ENCODE data around the gene ATXN7L1. TPM values are rescaled to one million over a fixed set of nuclear protein-coding genes. Genes with fewer than 3 reads are reported as not detected.
A peak's percentile ranks its signal among the peaks of the same experiment; 100 is the strongest.

ATXN7L1 gene
- total and polyA plus RNA-seq, 2 of the 8 experiments (the other 6 are each of a cell fraction or from before 2014, with no cell fraction given), result 14.3 to 34.0 TPM

DNA sequence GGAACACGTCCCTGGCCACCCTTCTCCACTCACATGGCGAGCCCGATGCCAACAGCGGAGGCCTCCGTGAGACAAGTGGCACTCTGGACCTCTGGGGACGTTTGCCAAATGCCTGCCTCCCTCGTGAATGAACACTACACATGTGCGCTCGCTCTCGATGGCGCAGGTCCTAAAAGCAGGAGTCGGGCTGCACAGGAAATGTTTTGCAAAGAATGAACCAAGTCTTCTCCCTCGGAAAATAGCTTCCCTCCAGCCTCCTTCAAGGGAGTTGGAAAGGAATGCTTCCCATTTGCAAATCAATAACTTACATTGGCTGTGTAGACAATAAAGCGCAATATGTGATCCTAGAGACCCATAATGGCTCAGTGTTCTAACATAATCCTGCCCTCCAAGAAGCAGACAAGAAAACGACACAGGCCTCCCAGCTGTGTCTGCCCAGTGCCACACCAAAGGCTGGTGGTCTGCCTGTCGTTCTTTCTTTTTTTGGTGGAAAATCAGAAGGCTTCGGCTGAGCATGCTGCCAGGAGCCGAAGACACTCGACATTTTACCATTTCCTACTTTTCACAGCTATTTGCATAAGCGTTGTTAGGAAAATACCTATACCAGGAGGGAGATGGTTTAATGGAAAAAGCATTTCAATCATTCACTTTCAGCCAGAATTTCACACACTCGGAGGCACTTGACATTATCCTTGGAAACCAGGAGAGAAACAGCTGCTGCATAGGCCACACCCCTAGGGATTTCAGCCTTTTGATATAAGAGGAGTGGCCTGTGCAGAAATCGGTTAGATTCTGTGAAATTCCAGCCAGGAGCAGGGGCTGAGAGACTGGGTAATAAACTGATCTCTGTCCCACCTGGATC, 38.4 kb downstream of the ATXN7L1 start (continued):
- TF ChIP-seq, protein P1, sequence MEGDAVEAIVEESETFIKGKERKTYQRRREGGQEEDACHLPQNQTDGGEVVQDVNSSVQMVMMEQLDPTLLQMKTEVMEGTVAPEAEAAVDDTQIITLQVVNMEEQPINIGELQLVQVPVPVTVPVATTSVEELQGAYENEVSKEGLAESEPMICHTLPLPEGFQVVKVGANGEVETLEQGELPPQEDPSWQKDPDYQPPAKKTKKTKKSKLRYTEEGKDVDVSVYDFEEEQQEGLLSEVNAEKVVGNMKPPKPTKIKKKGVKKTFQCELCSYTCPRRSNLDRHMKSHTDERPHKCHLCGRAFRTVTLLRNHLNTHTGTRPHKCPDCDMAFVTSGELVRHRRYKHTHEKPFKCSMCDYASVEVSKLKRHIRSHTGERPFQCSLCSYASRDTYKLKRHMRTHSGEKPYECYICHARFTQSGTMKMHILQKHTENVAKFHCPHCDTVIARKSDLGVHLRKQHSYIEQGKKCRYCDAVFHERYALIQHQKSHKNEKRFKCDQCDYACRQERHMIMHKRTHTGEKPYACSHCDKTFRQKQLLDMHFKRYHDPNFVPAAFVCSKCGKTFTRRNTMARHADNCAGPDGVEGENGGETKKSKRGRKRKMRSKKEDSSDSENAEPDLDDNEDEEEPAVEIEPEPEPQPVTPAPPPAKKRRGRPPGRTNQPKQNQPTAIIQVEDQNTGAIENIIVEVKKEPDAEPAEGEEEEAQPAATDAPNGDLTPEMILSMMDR (IDR thresholded peaks at IDR 0.05; ENCODE audit: control extremely low read depth in 1 of 3, insufficient read depth in 1 of 3, low read depth in 1 of 3, low read length in 3 of 3), result no peak
- TF ChIP-seq, protein P2, sequence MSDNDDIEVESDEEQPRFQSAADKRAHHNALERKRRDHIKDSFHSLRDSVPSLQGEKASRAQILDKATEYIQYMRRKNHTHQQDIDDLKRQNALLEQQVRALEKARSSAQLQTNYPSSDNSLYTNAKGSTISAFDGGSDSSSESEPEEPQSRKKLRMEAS (IDR thresholded peaks at IDR 0.05), result peak; percentile 29
- no peak for TF ChIP-seq RBBP5 (IDR thresholded peaks at IDR 0.05; ENCODE audit: borderline replicate concordance, low read depth, low read length)
- no peak for TF ChIP-seq RNF2 (IDR thresholded peaks at IDR 0.05; ENCODE audit: borderline replicate concordance, low read depth, low read length, missing control alignments, poor library complexity, severe bottlenecking)
- no peak for TF ChIP-seq CBX5 (IDR thresholded peaks at IDR 0.05; ENCODE audit: low read depth, low read length)
- no peak for TF ChIP-seq CTBP2 (IDR thresholded peaks at IDR 0.05; ENCODE audit: borderline replicate concordance, insufficient read depth, insufficient read length, low read length)
- no peak for TF ChIP-seq POLR2A (IDR thresholded peaks at IDR 0.05; ENCODE audit: control extremely low read depth in 1 of 2, low read depth in 2 of 2, low read length in 2 of 2)
- TF ChIP-seq CHD1 (IDR thresholded peaks at IDR 0.05; ENCODE audit: low read depth, low read length), result no peak
- no peak for TF ChIP-seq FOSL1 (IDR thresholded peaks at IDR 0.05; ENCODE audit: insufficient read depth, low read depth, low read length)
- TF ChIP-seq CEBPB (IDR thresholded peaks at IDR 0.05; ENCODE audit: low read depth, low read length), result no peak
- TF ChIP-seq SIRT6 (IDR thresholded peaks at IDR 0.05; ENCODE audit: low read length), result no peak
- no peak for TF ChIP-seq SIX5 (IDR thresholded peaks at IDR 0.05; ENCODE audit: low read depth, low read length)
- TF ChIP-seq SAP30 (IDR thresholded peaks at IDR 0.05; ENCODE audit: insufficient read depth, insufficient replicate concordance, low read length), result no peak
- peak; percentile 71 for TF ChIP-seq ASH2L (IDR thresholded peaks at IDR 0.05; ENCODE audit: low read length)
- no peak for TF ChIP-seq POU5F1 (IDR thresholded peaks at IDR 0.05; ENCODE audit: low read depth, low read length)
- TF ChIP-seq TEAD4 (IDR thresholded peaks at IDR 0.05; ENCODE audit: low read depth, low read length), result peak; percentile 73; the same call in 1 of the 2 replicates
- no peak for TF ChIP-seq ZNF274 (IDR thresholded peaks at IDR 0.05; ENCODE audit: borderline replicate concordance, extremely low read depth, low read length)
- peak in 1 of 2 experiments; percentile 87; a peak in 2 of 4 replicates for TF ChIP-seq HDAC2 (IDR thresholded peaks at IDR 0.05; ENCODE audit: borderline replicate concordance in 1 of 2, low read depth in 2 of 2, low read length in 2 of 2)
- no peak for TF ChIP-seq EGR1 (IDR thresholded peaks at IDR 0.05; ENCODE audit: borderline replicate concordance, low read depth, low read length)
- TF ChIP-seq PHF8 (conservative IDR thresholded peaks at IDR 0.05; ENCODE audit: low read depth, low read length), result no peak

All from H1 (cell line).